Keratinocyte (primary cell): ENCODE results near the gene ZNF831.

ENCODE experiments used
- EZH2 ChIP-seq: IDR thresholded peaks from one replicate; pipeline ENCODE4 v1.6.1; 2012; ENCODE audit warnings: inconsistent platforms, mild to moderate bottlenecking, low read length, moderate library complexity
- TF ChIP-seq, protein P1 (sequence below), 3 experiments: IDR thresholded peaks in 1 of 3; conservative IDR thresholded peaks in 1 of 3; optimal IDR thresholded peaks in 1 of 3; 2 replicates in 2 of 3; 3 replicates in 1 of 3; pipeline versions ENCODE3 to v1.5.1; 2011; ENCODE audit warnings: low read length in 3 of 3, mild to moderate bottlenecking in 3 of 3, moderate library complexity in 2 of 3, control low read depth in 1 of 3, inconsistent platforms in 1 of 3; ENCODE audit not compliant: insufficient read depth in 2 of 3; ENCODE audit errors: extremely low read depth in 1 of 3

DNA sequence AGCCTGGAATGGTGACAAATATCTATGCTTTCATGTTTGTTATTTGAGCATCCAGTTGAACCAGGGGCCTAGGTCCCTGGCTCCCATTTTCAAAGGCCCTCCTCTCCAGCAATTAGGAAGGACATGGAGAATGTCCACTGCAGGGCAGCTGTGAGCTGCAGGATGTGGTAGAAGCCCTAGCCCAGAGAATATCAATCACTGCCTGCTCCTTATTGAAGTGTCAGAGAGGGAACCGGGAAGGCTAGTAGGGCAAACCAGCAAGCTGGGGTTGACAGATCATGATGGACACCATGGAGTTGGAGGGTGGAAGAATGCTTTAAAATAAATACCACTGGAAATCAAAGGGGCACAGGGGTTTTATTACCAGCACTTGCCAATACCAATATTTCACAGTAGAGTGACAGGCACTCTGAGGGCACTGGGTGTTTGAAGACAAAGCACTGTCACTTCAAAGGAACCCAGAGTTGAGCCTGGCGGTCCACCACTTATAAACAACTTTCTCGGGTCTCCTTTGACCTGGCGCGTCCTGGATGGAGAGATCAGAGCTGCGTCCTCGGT, 47.7 kb downstream of the ZNF831 start:
- TF ChIP-seq, protein P1, sequence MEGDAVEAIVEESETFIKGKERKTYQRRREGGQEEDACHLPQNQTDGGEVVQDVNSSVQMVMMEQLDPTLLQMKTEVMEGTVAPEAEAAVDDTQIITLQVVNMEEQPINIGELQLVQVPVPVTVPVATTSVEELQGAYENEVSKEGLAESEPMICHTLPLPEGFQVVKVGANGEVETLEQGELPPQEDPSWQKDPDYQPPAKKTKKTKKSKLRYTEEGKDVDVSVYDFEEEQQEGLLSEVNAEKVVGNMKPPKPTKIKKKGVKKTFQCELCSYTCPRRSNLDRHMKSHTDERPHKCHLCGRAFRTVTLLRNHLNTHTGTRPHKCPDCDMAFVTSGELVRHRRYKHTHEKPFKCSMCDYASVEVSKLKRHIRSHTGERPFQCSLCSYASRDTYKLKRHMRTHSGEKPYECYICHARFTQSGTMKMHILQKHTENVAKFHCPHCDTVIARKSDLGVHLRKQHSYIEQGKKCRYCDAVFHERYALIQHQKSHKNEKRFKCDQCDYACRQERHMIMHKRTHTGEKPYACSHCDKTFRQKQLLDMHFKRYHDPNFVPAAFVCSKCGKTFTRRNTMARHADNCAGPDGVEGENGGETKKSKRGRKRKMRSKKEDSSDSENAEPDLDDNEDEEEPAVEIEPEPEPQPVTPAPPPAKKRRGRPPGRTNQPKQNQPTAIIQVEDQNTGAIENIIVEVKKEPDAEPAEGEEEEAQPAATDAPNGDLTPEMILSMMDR (optimal IDR thresholded peaks at IDR 0.05 in 1 of 3, IDR thresholded peaks at IDR 0.05 in 1 of 3, conservative IDR thresholded peaks at IDR 0.05 in 1 of 3; ENCODE audit: extremely low read depth in 1 of 3, insufficient read depth in 2 of 3, low read length in 3 of 3), result no peak
- TF ChIP-seq EZH2, result no peak
